K562 (cell line): Measurements from ENCODE around the gene CACTIN. TPM values are rescaled to one million over a fixed set of nuclear protein-coding genes. Genes with fewer than 3 reads are reported as not detected.

ENCODE experiments used
- ATAC-seq: fragments of 200-7000 bp; cut with Tn5 transposase; 3 replicates; pipeline ENCODE4 v1.9.1; 2020; ENCODE audit warnings: moderate library complexity
- BruUV-seq: library from RNA; stranded (reverse); fragments of 400-500 nt; replicated peaks from 2 replicates; lab custom pipeline; 2021; lab: Mats Ljungman, UMichigan
- CTCF ChIA-PET: fragments of 300-600 bp; formaldehyde crosslinking; extraction: SDS; loops from one replicate; lab custom pipeline; 2021; ENCODE audit warnings: low intra/inter-chr PET ratio; lab: Yijun Ruan, JAX
- POLR2A ChIA-PET: fragments of 300-600, 350-650 bp; sonication (Branson Sonifier 250); formaldehyde crosslinking; extraction: SDS; loops from one replicate; lab custom pipeline; 2021; ENCODE audit warnings: antibody characterized with exemption, inconsistent platforms; lab: Yijun Ruan, JAX
- DNase-seq, 4 experiments: peaks; one replicate each; pipeline versions ENCODE4 v3.0.0 to v3.0.0-alpha.2; 2011 to 2018; ENCODE audit warnings: low spot score in 3 of 4, mixed read lengths in 3 of 4; ENCODE audit errors: extremely low read depth in 1 of 4
- FAIRE-seq: peaks from 2 replicates; lab custom pipeline; 2011; peaks lifted over from hg19 to GRCh38; lab: Jason Lieb, UNC
- H2AFZ ChIP-seq: 2 replicates; pipeline ENCODE4 v1.6.0; 2011; ENCODE audit warnings: low read depth, low read length, control low read depth, inconsistent platforms
- H3K27ac ChIP-seq: fragments of 200-600 bp; 3 replicates; pipeline ENCODE4 v1.8.0; 2011; ENCODE audit warnings: low read depth, mild to moderate bottlenecking, control low read depth, inconsistent platforms, low read length, moderate library complexity, mixed read lengths; ENCODE audit errors: extremely low read depth
- H3K27me3 ChIP-seq, 2 experiments: fragments of 300-600 bp in 1 of 2; 2 replicates in 1 of 2; 3 replicates in 1 of 2; pipeline versions ENCODE4 v1.6.0 to v1.8.0; 2011; ENCODE audit warnings: inconsistent platforms in 2 of 2, low read length in 2 of 2, mild to moderate bottlenecking in 1 of 2, mixed read lengths in 1 of 2, moderate library complexity in 1 of 2; ENCODE audit not compliant: control insufficient read depth in 2 of 2, insufficient read depth in 2 of 2
- H3K36me3 ChIP-seq: fragments of 300-600 bp; 3 replicates; pipeline ENCODE4 v1.8.0; 2011; ENCODE audit warnings: mild to moderate bottlenecking, low read length, inconsistent platforms; ENCODE audit not compliant: control insufficient read depth, insufficient read depth
- H3K4me1 ChIP-seq, 2 experiments: fragments of 200-600 bp in 1 of 2; replicated peaks in 1 of 2; 2 replicates in 1 of 2; 3 replicates in 1 of 2; pipeline versions ENCODE4 v1.5.1 to v1.8.0; 2011; ENCODE audit warnings: inconsistent platforms in 2 of 2, low read length in 2 of 2, mild to moderate bottlenecking in 1 of 2, mixed read lengths in 1 of 2, moderate library complexity in 1 of 2; ENCODE audit not compliant: control insufficient read depth in 2 of 2, insufficient read depth in 2 of 2
- H3K4me2 ChIP-seq: 2 replicates; pipeline ENCODE4 v1.6.1; 2011; ENCODE audit warnings: low read length, control low read depth, inconsistent platforms, mixed read lengths; ENCODE audit not compliant: insufficient read depth
- H3K4me3 ChIP-seq: fragments of 200-600 bp; sonication (generic), shearing (Covaris generic); 2 replicates; pipeline ENCODE4 v1.5.1; 2016; ENCODE audit warnings: control low read depth, inconsistent platforms
- H3K79me2 ChIP-seq: fragments of 200-600 bp; 3 replicates; pipeline ENCODE4 v1.8.0; 2011; ENCODE audit warnings: low read length, inconsistent platforms; ENCODE audit not compliant: control insufficient read depth, insufficient read depth
- H3K9ac ChIP-seq, 2 experiments: 2 replicates each; pipeline versions ENCODE4 v1.6.0 to v1.6.1; 2011; ENCODE audit warnings: low read depth in 2 of 2, low read length in 2 of 2, control low read depth in 1 of 2, inconsistent platforms in 1 of 2, mild to moderate bottlenecking in 1 of 2, mixed read lengths in 1 of 2; ENCODE audit not compliant: insufficient read depth in 1 of 2
- H3K9me1 ChIP-seq: one replicate; pipeline ENCODE4 v1.6.0; 2011; ENCODE audit warnings: inconsistent platforms, mild to moderate bottlenecking, low read length, moderate library complexity; ENCODE audit not compliant: control insufficient read depth, insufficient read depth
- H3K9me3 ChIP-seq: replicated peaks from 2 replicates; pipeline ENCODE4 v1.5.1; 2011; ENCODE audit warnings: low read depth, low read length, inconsistent platforms; ENCODE audit not compliant: control insufficient read depth, insufficient read depth
- H4K20me1 ChIP-seq: replicated peaks from 2 replicates; pipeline ENCODE4 v1.6.1; 2011; ENCODE audit warnings: low read length, inconsistent platforms, mixed read lengths; ENCODE audit not compliant: control insufficient read depth, insufficient read depth
- BCOR ChIP-seq: fragments of 450-650 bp; IDR thresholded peaks from 2 replicates; pipeline ENCODE4 v1.6.1; 2016
- BRF1 ChIP-seq: IDR thresholded peaks from 3 replicates; pipeline ENCODE4 v1.6.1; 2011; ENCODE audit warnings: borderline replicate concordance, mild to moderate bottlenecking; ENCODE audit not compliant: insufficient read length; ENCODE audit errors: extremely low read depth
- CGGBP1 ChIP-seq: fragments of 250-450 bp; sonication (Bioruptor Pico); IDR thresholded peaks from 2 replicates; pipeline ENCODE4 v1.9.0; 2021; ENCODE audit warnings: mild to moderate bottlenecking
- CUX1 ChIP-seq: fragments of 200-800 bp; sonication (Bioruptor generic); IDR thresholded peaks from 2 replicates; pipeline ENCODE4 v1.6.1; 2016; ENCODE audit warnings: missing genetic modification characterization, missing compliant biosample characterization
- CXXC5 ChIP-seq: fragments of 250-450 bp; sonication (Bioruptor Pico); IDR thresholded peaks from 2 replicates; pipeline ENCODE4 v1.8.0; 2022; ENCODE audit warnings: inconsistent platforms, mild to moderate bottlenecking, moderate library complexity
- HBP1 ChIP-seq: fragments of 450-650 bp; formaldehyde crosslinking; IDR thresholded peaks from 2 replicates; pipeline ENCODE4 v1.4.0; 2022; ENCODE audit warnings: missing genetic modification characterization
- HDAC1 ChIP-seq, 2 experiments: fragments of 450-650 bp; IDR thresholded peaks; 2 replicates each; pipeline ENCODE4 v1.6.1; 2016 to 2017; ENCODE audit warnings: inconsistent platforms in 1 of 2, mild to moderate bottlenecking in 1 of 2, moderate library complexity in 1 of 2
- ILK ChIP-seq: fragments of 450-650 bp; IDR thresholded peaks from 2 replicates; pipeline ENCODE4 v1.6.1; 2016; ENCODE audit warnings: missing genetic modification characterization, low read depth, mild to moderate bottlenecking, missing compliant biosample characterization, moderate library complexity, borderline replicate concordance
- MAFG ChIP-seq: fragments of 450-650 bp; conservative IDR thresholded peaks from 2 replicates; pipeline ENCODE4 v1.6.1; 2016; ENCODE audit warnings: missing genetic modification characterization, missing compliant biosample characterization
- TEAD1 ChIP-seq, 2 experiments: fragments of 450-650 bp in 1 of 2; sonication (generic) in 1 of 2; formaldehyde crosslinking; IDR thresholded peaks; 2 replicates each; pipeline versions ENCODE4 v1.4.0 to v1.8.0; 2020 to 2022; ENCODE audit warnings: mild to moderate bottlenecking in 2 of 2, missing genetic modification reagents in 1 of 2
- ZNF133 ChIP-seq: fragments of 250-450 bp; sonication (Bioruptor Pico); IDR thresholded peaks from 2 replicates; pipeline ENCODE4 v1.4.0; 2020; ENCODE audit warnings: mild to moderate bottlenecking
- WGBS: fragments of 100-300 bp; shearing (Covaris generic); methylation state at CpG from one replicate; pipeline ENCODE4 v1.1.6; 2016; ENCODE audit warnings: low coverage, mixed read lengths; ENCODE audit not compliant: insufficient coverage; ENCODE audit errors: missing lambda C conversion rate; 5-methylcytosine and 5-hydroxymethylcytosine counted together
- in situ Hi-C: fragments of 300-500 bp; cut with MboI; formaldehyde crosslinking; loops from 4 replicates; pipeline ENCODE4 v1.15.0; 2018; ENCODE audit warnings: inconsistent platforms, mixed read lengths
- intact Hi-C: fragments of 100-400 bp; cut with micrococcal nuclease; formaldehyde crosslinking; loops from 2 replicates; pipeline ENCODE4 v1.14.2; 2022
- polyA plus RNA-seq, 8 experiments: library from polyadenylated mRNA; depleted of rRNA in 4 of 8; stranded (reverse) in 5 of 8; unstranded in 3 of 8; fragments of >200 nt; fragmentation: Nextera tagmentation in 2 of 8; fragmentation: Illumina TruSeq in 1 of 8; extraction: Ambion mirVana in 2 of 8; extraction: Trizol in 1 of 8; gene quantifications; 2 replicates each; pipeline versions ENCODE4 v1.2.1 to v1.2.3, GENCODE V29; 2011 to 2014; ENCODE audit warnings: inconsistent platforms in 1 of 8, missing spikeins in 1 of 8
- total RNA-seq, 7 experiments: library from RNA; depleted of rRNA in 6 of 7; stranded (reverse); fragments of >200 nt in 6 of 7; fragmentation: Illumina TruSeq in 2 of 7; extraction: Trizol in 2 of 7; gene quantifications; 2 replicates each; pipeline versions ENCODE4 v1.2.1 to v1.2.3, GENCODE V29; 2011 to 2021; ENCODE audit warnings: low replicate concordance in 1 of 7

The CACTIN gene
- total and polyA plus RNA-seq, 9 of the 15 experiments (the other 6 are each of a cell fraction or from before 2014, with no cell fraction given): 0.15 to 49.2 (median 15.0) TPM

GRCh38 chr19:3657395-3657769 lies 30.8 kb upstream of the CACTIN start (continued):
- TF ChIP-seq HBP1 (CRISPR knock-in tag) (no peak), CXXC5 (CRISPR knock-in tag) (no peak), ILK (tag) (no peak)
- TF ChIP-seq, all 486 proteins: peak for 0

- no peaks in the 10 kb centered on the region for H3K27me3 ChIP-seq
- no peaks in the 10 kb centered on the region for H3K9me1 ChIP-seq
- H3K4me2 ChIP-seq: no peak overlapping the region
- in situ Hi-C loops (loop anchor here (5.0 kb wide), 1 partner anchor 190 kb away; no protein-coding TSS in a partner anchor), intact Hi-C loops (no loop called here)
- DNase-seq: no peak
- H3K4me3 ChIP-seq: no peak overlapping the region
- no peak for ATAC-seq
- no peak overlapping the region for H3K27ac ChIP-seq
- no peaks in the 10 kb centered on the region for H3K79me2 ChIP-seq
- peaks cover 72% of the 10 kb centered on the region; the same call in 2 of the 3 replicates for H3K36me3 ChIP-seq
- H3K9me3 ChIP-seq: no peaks in the 10 kb centered on the region
- BruUV-seq: no TSS peak
- ChIA-PET CTCF (no interaction called here), POLR2A (no interaction called here)
- H4K20me1 ChIP-seq: no peaks in the 10 kb centered on the region
- peaks cover 0 to 55% of the 10 kb centered on the region in 2 experiments; a peak in 2 of 5 replicates for H3K4me1 ChIP-seq
- H3K9ac ChIP-seq: 0 out of 4 replicates have a peak overlapping the region, but pooled peaks of 1 of the 2 experiments have one; percentile 50
- 92% methylated on average over 14 of the region's 19 CpGs for WGBS
- no peak overlapping the region for H2AFZ ChIP-seq
- no peak for FAIRE-seq
- TF ChIP-seq TEAD1 (CRISPR knock-in tag; IDR thresholded peaks at IDR 0.05): no peak
- TF ChIP-seq HDAC1 (IDR thresholded peaks at IDR 0.05): no peak
- no peak for TF ChIP-seq CUX1 (CRISPR knock-in tag)
- no peak for TF ChIP-seq BRF1
- TF ChIP-seq CGGBP1 (CRISPR knock-in tag): no peak
- TF ChIP-seq MAFG: no peak
- 0 out of 2 replicates have a peak, but pooled peaks have one; percentile 18 for TF ChIP-seq BCOR
- no peak for TF ChIP-seq CXXC5 (CRISPR knock-in tag)
- TF ChIP-seq ZNF133 (CRISPR knock-in tag): no peak
These were observed 30.3 kb upstream of the CACTIN start for GRCh38 chr19:3656747-3657394.
